Keratinocyte (primary cell): ENCODE data around the gene CCDC33.

Experiments
- CTCF ChIP-seq, 3 experiments: IDR thresholded peaks in 1 of 3; conservative IDR thresholded peaks in 1 of 3; optimal IDR thresholded peaks in 1 of 3; 2 replicates in 2 of 3; 3 replicates in 1 of 3; pipeline versions ENCODE3 to v1.5.1; 2011; ENCODE audit warnings: low read length in 3 of 3, mild to moderate bottlenecking in 3 of 3, moderate library complexity in 2 of 3, control low read depth in 1 of 3, inconsistent platforms in 1 of 3; ENCODE audit not compliant: insufficient read depth in 2 of 3; ENCODE audit errors: extremely low read depth in 1 of 3
- EZH2 ChIP-seq: IDR thresholded peaks from one replicate; pipeline ENCODE4 v1.6.1; 2012; ENCODE audit warnings: inconsistent platforms, mild to moderate bottlenecking, low read length, moderate library complexity

- TF ChIP-seq EZH2 (no peak), CTCF (optimal IDR thresholded peaks at IDR 0.05 in 1 of 3, IDR thresholded peaks at IDR 0.05 in 1 of 3, conservative IDR thresholded peaks at IDR 0.05 in 1 of 3; ENCODE audit: extremely low read depth in 1 of 3, insufficient read depth in 2 of 3, low read length in 3 of 3) (no peak)
Measured at GRCh38 chr15:74264081-74264501, 28.0 kb downstream of the CCDC33 start.
